Measurements from ENCODE around the gene ASCL5. TPM values are rescaled to one million over a fixed set of nuclear protein-coding genes. Genes with fewer than 3 reads are reported as not detected.

The ASCL5 gene
- total RNA-seq, 5 donors from 2014 or later (not counting 1 experiment from before 2014, with no cell fraction given), result 0.19 to 0.49 (median 0.26) TPM; not detected in 2

GRCh38 chr1:201142011-201142848 is 15.2 kb upstream of the ASCL5 start:
- Histone ChIP-seq H3K4me3 (ENCODE audit: control insufficient read depth in 1 of 2, extremely low read depth in 1 of 2, low read length in 1 of 2) (no peak overlapping the region), H3K27ac (ENCODE audit: low read length) (no peak overlapping the region), H3K9me3 (no peaks in the 10 kb centered on the region), H3K4me1 (ENCODE audit: control insufficient read depth in 1 of 2, extremely low read depth in 1 of 2, insufficient read depth in 2 of 2, low read length in 2 of 2) (no peaks in the 10 kb centered on the region), H3K27me3 (replicated peaks in 1 of 2; ENCODE audit: control insufficient read depth in 2 of 2, extremely low read depth in 1 of 2, insufficient read depth in 2 of 2, low read length in 1 of 2) (no peaks in the 10 kb centered on the region), H3K36me3 (ENCODE audit: control insufficient read depth in 2 of 2, extremely low read depth in 1 of 2, insufficient read depth in 1 of 2, low read length in 1 of 2) (peaks cover 28 to 62% of the 10 kb centered on the region in 2 donors)
- WGBS (ENCODE audit: insufficient coverage), result 94% methylated on average over 16 of the region's 16 CpGs
- Mint-ChIP-seq H3K4me1 (peaks cover 0 to 2% (median 0%) of the 10 kb centered on the region in 3 donors), H3K4me3 (no peak overlapping the region), H3K27ac (no peak overlapping the region), H3K27me3 (no peaks in the 10 kb centered on the region), H3K36me3 (peaks cover 72% of the 10 kb centered on the region), H3K9me3 (no peaks in the 10 kb centered on the region)
- no peak for DNase-seq
- ATAC-seq (replicated peaks in 1 of 4), result no peak
- ChIA-PET POLR2A (no interaction called here), CTCF (no interaction called here)

DNA sequence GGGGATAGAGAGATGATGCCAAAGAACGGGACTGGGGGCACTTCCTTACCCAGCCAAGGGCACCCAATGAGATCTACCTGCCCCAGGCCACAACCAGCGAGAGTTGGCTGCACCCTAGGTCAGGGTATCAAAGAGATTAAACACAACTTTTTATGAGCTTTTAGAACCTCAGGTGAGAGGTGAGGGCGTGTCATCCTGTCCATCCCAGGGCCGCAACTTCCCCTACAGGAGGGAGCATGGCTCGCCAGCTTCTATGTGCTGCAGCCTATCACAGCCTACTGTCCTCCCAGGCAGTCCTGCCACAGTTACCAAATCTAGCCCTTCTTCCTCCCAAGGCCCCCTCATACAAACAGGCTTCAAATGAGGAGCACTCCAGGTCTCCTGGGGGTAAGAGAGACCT is 14.4 kb upstream of the ASCL5 start:
- no peaks in the 10 kb centered on the region for H3K27me3 ChIP-seq (replicated peaks in 1 of 2; ENCODE audit: control insufficient read depth in 2 of 2, extremely low read depth in 1 of 2, insufficient read depth in 2 of 2, low read length in 1 of 2)
- H3K4me3 ChIP-seq (ENCODE audit: control insufficient read depth in 1 of 2, extremely low read depth in 1 of 2, low read length in 1 of 2), result no peak overlapping the region
- H3K4me1 Mint-ChIP-seq, result no peaks in the 10 kb centered on the region
- no peak overlapping the region for H3K27ac Mint-ChIP-seq
- peaks cover 32 to 58% of the 10 kb centered on the region in 2 donors for H3K36me3 ChIP-seq (ENCODE audit: control insufficient read depth in 2 of 2, extremely low read depth in 1 of 2, insufficient read depth in 1 of 2, low read length in 1 of 2)
- no peaks in the 10 kb centered on the region for H3K4me1 ChIP-seq (ENCODE audit: control insufficient read depth in 1 of 2, extremely low read depth in 1 of 2, insufficient read depth in 2 of 2, low read length in 2 of 2)
- CTCF ChIA-PET, result no interaction called here
- ATAC-seq (replicated peaks in 1 of 4) (no peak), DNase-seq (no peak)
- no peaks in the 10 kb centered on the region for H3K9me3 ChIP-seq
- H3K27me3 Mint-ChIP-seq, result no peaks in the 10 kb centered on the region
- H3K9me3 Mint-ChIP-seq, result no peaks in the 10 kb centered on the region
- POLR2A ChIA-PET, result interaction anchor here in 1 of 2 donors (0.6 kb wide), 1 partner anchor 28 kb away, joined by 5 read pairs; no protein-coding TSS in a partner anchor
- WGBS (ENCODE audit: insufficient coverage), result 86% methylated on average over 2 of the region's 5 CpGs
- H3K27ac ChIP-seq (ENCODE audit: low read length), result no peak overlapping the region
- no peak overlapping the region for H3K4me3 Mint-ChIP-seq
- H3K36me3 Mint-ChIP-seq, result peaks cover 66% of the 10 kb centered on the region

GRCh38 chr1:201140941-201141260 is 13.9 kb upstream of the ASCL5 start:
- Mint-ChIP-seq H3K4me3 (no peak overlapping the region), H3K4me1 (no peaks in the 10 kb centered on the region), H3K27ac (no peak overlapping the region), H3K36me3 (peaks cover 62% of the 10 kb centered on the region), H3K9me3 (no peaks in the 10 kb centered on the region), H3K27me3 (no peaks in the 10 kb centered on the region)
- no peaks in the 10 kb centered on the region for H3K4me1 ChIP-seq (ENCODE audit: control insufficient read depth in 1 of 2, extremely low read depth in 1 of 2, insufficient read depth in 2 of 2, low read length in 2 of 2)
- H3K36me3 ChIP-seq (ENCODE audit: control insufficient read depth in 2 of 2, extremely low read depth in 1 of 2, insufficient read depth in 1 of 2, low read length in 1 of 2), result peaks cover 32 to 57% of the 10 kb centered on the region in 2 donors
- H3K27me3 ChIP-seq (replicated peaks in 1 of 2; ENCODE audit: control insufficient read depth in 2 of 2, extremely low read depth in 1 of 2, insufficient read depth in 2 of 2, low read length in 1 of 2), result no peaks in the 10 kb centered on the region
- POLR2A ChIA-PET, result interaction anchor here in 1 of 2 donors (0.6 kb wide), 1 partner anchor 27 kb away, joined by 5 read pairs; no protein-coding TSS in a partner anchor
- H3K27ac ChIP-seq (ENCODE audit: low read length), result no peak overlapping the region
- H3K9me3 ChIP-seq, result no peaks in the 10 kb centered on the region
- WGBS (ENCODE audit: insufficient coverage), result 97% methylated on average over 8 of the region's 8 CpGs
- no peak overlapping the region for H3K4me3 ChIP-seq (ENCODE audit: control insufficient read depth in 1 of 2, extremely low read depth in 1 of 2, low read length in 1 of 2)
- no peak for DNase-seq
- no peak for ATAC-seq (replicated peaks in 1 of 4)
- CTCF ChIA-PET, result no interaction called here

- Mint-ChIP-seq H3K27me3 (no peaks in the 10 kb centered on the region), H3K36me3 (peaks cover 64% of the 10 kb centered on the region), H3K4me1 (no peaks in the 10 kb centered on the region), H3K27ac (no peak overlapping the region), H3K4me3 (no peak overlapping the region), H3K9me3 (no peaks in the 10 kb centered on the region)
- peaks cover 33 to 53% of the 10 kb centered on the region in 2 donors for H3K36me3 ChIP-seq (ENCODE audit: control insufficient read depth in 2 of 2, extremely low read depth in 1 of 2, insufficient read depth in 1 of 2, low read length in 1 of 2)
- H3K9me3 ChIP-seq, result no peaks in the 10 kb centered on the region
- DNase-seq (no peak), ATAC-seq (replicated peaks in 1 of 4) (no peak)
- H3K27ac ChIP-seq (ENCODE audit: low read length), result no peak overlapping the region
- no peaks in the 10 kb centered on the region for H3K27me3 ChIP-seq (replicated peaks in 1 of 2; ENCODE audit: control insufficient read depth in 2 of 2, extremely low read depth in 1 of 2, insufficient read depth in 2 of 2, low read length in 1 of 2)
- H3K4me1 ChIP-seq (ENCODE audit: control insufficient read depth in 1 of 2, extremely low read depth in 1 of 2, insufficient read depth in 2 of 2, low read length in 2 of 2), result no peaks in the 10 kb centered on the region
- ChIA-PET POLR2A (interaction anchor here in 1 of 2 donors (0.6 kb wide), 1 partner anchor 27 kb away, joined by 5 read pairs; no protein-coding TSS in a partner anchor), CTCF (no interaction called here)
- no peak overlapping the region for H3K4me3 ChIP-seq (ENCODE audit: control insufficient read depth in 1 of 2, extremely low read depth in 1 of 2, low read length in 1 of 2)
- WGBS (ENCODE audit: insufficient coverage), result 90% methylated on average over 6 of the region's 10 CpGs
Observed at GRCh38 chr1:201140235-201140940, 13.4 kb upstream of the ASCL5 start.

DNA sequence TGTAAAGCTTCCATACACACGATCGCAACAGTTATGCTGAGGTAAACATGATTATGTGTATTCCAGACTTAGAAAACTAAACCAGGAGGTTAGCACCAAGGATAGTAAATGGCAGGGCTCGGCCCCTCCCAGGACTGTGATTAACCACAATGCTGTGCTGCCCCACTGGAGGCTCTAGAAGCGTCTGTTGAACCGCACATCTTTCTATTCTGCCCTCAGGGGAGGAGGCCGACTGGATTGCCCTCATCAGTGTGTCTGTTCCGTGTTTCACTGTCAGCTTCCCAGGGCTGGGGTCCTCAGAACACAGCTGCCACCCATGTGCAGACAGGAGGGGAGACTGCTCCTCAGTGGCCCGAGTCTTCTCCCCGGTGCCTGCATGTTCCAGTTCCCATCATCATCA is 12.8 kb upstream of the ASCL5 start:
- no peak for ATAC-seq (replicated peaks in 1 of 4)
- no peak overlapping the region for H3K4me3 ChIP-seq (ENCODE audit: control insufficient read depth in 1 of 2, extremely low read depth in 1 of 2, low read length in 1 of 2)
- Mint-ChIP-seq H3K27ac (no peak overlapping the region), H3K36me3 (peaks cover 63% of the 10 kb centered on the region), H3K4me1 (no peaks in the 10 kb centered on the region), H3K9me3 (no peaks in the 10 kb centered on the region), H3K4me3 (no peak overlapping the region), H3K27me3 (no peaks in the 10 kb centered on the region)
- peaks cover 33 to 47% of the 10 kb centered on the region in 2 donors for H3K36me3 ChIP-seq (ENCODE audit: control insufficient read depth in 2 of 2, extremely low read depth in 1 of 2, insufficient read depth in 1 of 2, low read length in 1 of 2)
- POLR2A ChIA-PET, result no interaction called here
- DNase-seq, result no peak
- WGBS (ENCODE audit: insufficient coverage), result 97% methylated on average over 6 of the region's 9 CpGs
- H3K27ac ChIP-seq (ENCODE audit: low read length), result no peak overlapping the region
- no peaks in the 10 kb centered on the region for H3K4me1 ChIP-seq (ENCODE audit: control insufficient read depth in 1 of 2, extremely low read depth in 1 of 2, insufficient read depth in 2 of 2, low read length in 2 of 2)
- H3K9me3 ChIP-seq, result no peaks in the 10 kb centered on the region
- CTCF ChIA-PET, result no interaction called here
- no peaks in the 10 kb centered on the region for H3K27me3 ChIP-seq (replicated peaks in 1 of 2; ENCODE audit: control insufficient read depth in 2 of 2, extremely low read depth in 1 of 2, insufficient read depth in 2 of 2, low read length in 1 of 2)

- Mint-ChIP-seq H3K36me3 (peaks cover 63% of the 10 kb centered on the region), H3K9me3 (no peaks in the 10 kb centered on the region), H3K4me3 (no peak overlapping the region), H3K4me1 (no peaks in the 10 kb centered on the region), H3K27ac (no peak overlapping the region), H3K27me3 (no peaks in the 10 kb centered on the region)
- Histone ChIP-seq H3K36me3 (ENCODE audit: control insufficient read depth in 2 of 2, extremely low read depth in 1 of 2, insufficient read depth in 1 of 2, low read length in 1 of 2) (peaks cover 33 to 48% of the 10 kb centered on the region in 2 donors), H3K4me1 (ENCODE audit: control insufficient read depth in 1 of 2, extremely low read depth in 1 of 2, insufficient read depth in 2 of 2, low read length in 2 of 2) (no peaks in the 10 kb centered on the region), H3K4me3 (ENCODE audit: control insufficient read depth in 1 of 2, extremely low read depth in 1 of 2, low read length in 1 of 2) (no peak overlapping the region), H3K27me3 (replicated peaks in 1 of 2; ENCODE audit: control insufficient read depth in 2 of 2, extremely low read depth in 1 of 2, insufficient read depth in 2 of 2, low read length in 1 of 2) (no peaks in the 10 kb centered on the region), H3K27ac (ENCODE audit: low read length) (no peak overlapping the region), H3K9me3 (no peaks in the 10 kb centered on the region)
- WGBS (ENCODE audit: insufficient coverage), result 97% methylated on average over 4 of the region's 5 CpGs
- ChIA-PET CTCF (no interaction called here), POLR2A (no interaction called here)
- ATAC-seq (replicated peaks in 1 of 4), result no peak
- DNase-seq, result no peak
Observed at GRCh38 chr1:201139306-201139705, 12.3 kb upstream of the ASCL5 start.
